ENCODE results near the gene BNIP3. TPM values are rescaled to one million over a fixed set of nuclear protein-coding genes. Genes with fewer than 3 reads are reported as not detected.

The BNIP3 gene
- total and polyA plus RNA-seq, 2 of the 8 experiments (the other 6 are each of a cell fraction or from before 2014, with no cell fraction given) = 25.8 to 58.9 TPM

DNA sequence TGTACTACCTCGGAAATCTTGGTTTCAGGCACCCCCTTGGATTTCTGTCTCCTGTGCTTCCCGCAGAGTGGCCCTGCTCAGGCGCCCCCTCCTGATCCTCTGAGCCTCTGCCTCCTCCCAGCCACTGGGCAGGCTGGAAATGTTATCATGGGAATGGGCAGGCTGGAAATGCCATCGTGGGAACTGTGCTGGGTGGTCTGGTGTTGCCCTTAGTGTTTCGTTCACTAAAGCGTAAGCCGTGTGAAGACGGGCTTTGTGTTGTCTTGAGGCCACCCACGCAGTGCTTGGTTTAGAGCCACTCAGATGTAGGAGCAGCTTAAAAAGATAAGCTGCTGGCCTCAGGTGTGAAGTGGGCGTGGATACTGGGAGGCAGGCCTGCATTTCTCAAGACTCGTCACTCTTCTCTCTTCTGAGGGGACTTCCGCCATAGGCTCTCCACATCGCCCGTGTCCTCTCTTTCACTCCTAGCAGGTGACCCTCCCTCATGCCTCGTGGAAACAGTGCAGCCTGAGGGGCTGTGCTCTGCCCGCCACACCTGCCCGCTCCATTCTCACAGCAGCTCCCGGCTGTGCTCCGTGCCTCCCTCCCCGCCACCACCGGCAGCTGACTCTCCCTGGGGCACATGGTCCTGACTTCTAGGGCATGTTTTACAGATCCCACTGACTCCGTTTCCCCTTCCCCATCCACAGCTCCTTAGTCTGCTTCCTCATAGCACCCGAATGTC is 52.4 kb downstream of the BNIP3 start:
- Histone ChIP-seq H3K79me1 (ENCODE audit: low read depth, low read length) (peaks cover 40% of the 10 kb centered on the region), H3K18ac (ENCODE audit: extremely low read depth, low read length) (peak overlapping the region; percentile 57; the same call in 1 of the 2 replicates), H3K14ac (ENCODE audit: insufficient read length) (no peak overlapping the region), H2BK12ac (ENCODE audit: low read depth, low read length) (no peak overlapping the region), H3K27me3 (replicated peaks in 1 of 4; ENCODE audit: control insufficient read depth in 3 of 4, extremely low read depth in 1 of 4, insufficient read depth in 3 of 4, low read length in 3 of 4) (no peaks in the 10 kb centered on the region), H3K9ac (replicated peaks in 1 of 4; ENCODE audit: extremely low read depth in 1 of 4, low read depth in 3 of 4, low read length in 3 of 4) (no peak overlapping the region), H4K5ac (ENCODE audit: insufficient read length, low read depth, low read length) (no peak overlapping the region), H4K20me1 (replicated peaks in 1 of 2; ENCODE audit: control insufficient read depth in 1 of 2, insufficient read depth in 2 of 2, low read length in 2 of 2) (peaks cover 32 to 37% of the 10 kb centered on the region in 2 experiments), H3K56ac (replicated peaks; ENCODE audit: insufficient read length, low read depth, low read length) (no peak overlapping the region), H3K4ac (replicated peaks; ENCODE audit: insufficient read length, low read depth, low read length) (no peak overlapping the region), H2BK20ac (ENCODE audit: low read length) (no peak overlapping the region), H2AFZ (ENCODE audit: low read length) (no peak overlapping the region), H2AK5ac (ENCODE audit: low read depth, low read length) (0 out of 2 replicates have a peak overlapping the region, but pooled peaks have one; percentile 24), H3K4me3 (ENCODE audit: extremely low read depth in 1 of 4, insufficient read depth in 2 of 4, low read depth in 3 of 4, low read length in 4 of 4) (no peak overlapping the region), H3K9me3 (ENCODE audit: insufficient read depth in 2 of 2, low read depth in 1 of 2, low read length in 1 of 2) (no peaks in the 10 kb centered on the region; a peak in 1 of 4 replicates), H2BK5ac (ENCODE audit: low read depth, low read length) (no peak overlapping the region), H3K79me2 (ENCODE audit: control insufficient read depth in 1 of 2, insufficient read depth in 2 of 2, low read length in 2 of 2) (peaks cover 22 to 100% of the 10 kb centered on the region in 2 experiments), H3K36me3 (ENCODE audit: control insufficient read depth in 2 of 4, insufficient read depth in 4 of 4, low read length in 3 of 4) (no peaks in the 10 kb centered on the region; a peak in 1 of 8 replicates), H4K8ac (ENCODE audit: extremely low read depth, insufficient read depth, low read length) (no peak overlapping the region), H3K4me2 (ENCODE audit: insufficient read depth in 1 of 2, low read depth in 2 of 2, low read length in 2 of 2) (no peak overlapping the region), H2BK15ac (ENCODE audit: low read length) (no peak overlapping the region), H3K27ac (ENCODE audit: low read depth, low read length) (no peak overlapping the region), H4K91ac (replicated peaks; ENCODE audit: insufficient read length, low read length) (no peak overlapping the region), H2BK120ac (replicated peaks; ENCODE audit: low read depth, low read length) (no peak overlapping the region), H3K4me1 (replicated peaks in 1 of 4; ENCODE audit: control insufficient read depth in 3 of 4, insufficient read depth in 4 of 4, low read length in 3 of 4) (peaks cover 4 to 42% (median 14%) of the 10 kb centered on the region in 4 experiments; a peak in 6 of 7 replicates), H3K23me2 (ENCODE audit: low read depth, low read length) (no peaks in the 10 kb centered on the region), H3K23ac (ENCODE audit: insufficient read length) (no peak overlapping the region)
- no peak for TF ChIP-seq JUN (IDR thresholded peaks at IDR 0.05; ENCODE audit: low read depth, low read length)
- TF ChIP-seq, protein P1, sequence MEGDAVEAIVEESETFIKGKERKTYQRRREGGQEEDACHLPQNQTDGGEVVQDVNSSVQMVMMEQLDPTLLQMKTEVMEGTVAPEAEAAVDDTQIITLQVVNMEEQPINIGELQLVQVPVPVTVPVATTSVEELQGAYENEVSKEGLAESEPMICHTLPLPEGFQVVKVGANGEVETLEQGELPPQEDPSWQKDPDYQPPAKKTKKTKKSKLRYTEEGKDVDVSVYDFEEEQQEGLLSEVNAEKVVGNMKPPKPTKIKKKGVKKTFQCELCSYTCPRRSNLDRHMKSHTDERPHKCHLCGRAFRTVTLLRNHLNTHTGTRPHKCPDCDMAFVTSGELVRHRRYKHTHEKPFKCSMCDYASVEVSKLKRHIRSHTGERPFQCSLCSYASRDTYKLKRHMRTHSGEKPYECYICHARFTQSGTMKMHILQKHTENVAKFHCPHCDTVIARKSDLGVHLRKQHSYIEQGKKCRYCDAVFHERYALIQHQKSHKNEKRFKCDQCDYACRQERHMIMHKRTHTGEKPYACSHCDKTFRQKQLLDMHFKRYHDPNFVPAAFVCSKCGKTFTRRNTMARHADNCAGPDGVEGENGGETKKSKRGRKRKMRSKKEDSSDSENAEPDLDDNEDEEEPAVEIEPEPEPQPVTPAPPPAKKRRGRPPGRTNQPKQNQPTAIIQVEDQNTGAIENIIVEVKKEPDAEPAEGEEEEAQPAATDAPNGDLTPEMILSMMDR (IDR thresholded peaks at IDR 0.05; ENCODE audit: control extremely low read depth in 1 of 3, insufficient read depth in 1 of 3, low read depth in 1 of 3, low read length in 3 of 3) = peak in 2 of 3 experiments; percentile 8 to 13; a peak in 2 of 4 replicates
- WGBS, 2 experiments (ENCODE audit: extremely low coverage in 1 of 2, insufficient coverage in 1 of 2, insufficient read length in 1 of 2, insufficient replicate concordance in 2 of 2, low coverage in 1 of 2, low lambda C conversion rate in 2 of 2, missing lambda C conversion rate in 1 of 2) = 85% methylated on average over 22 of the region's 23 CpGs; no CpG with 5 or more reads in 1 of the 2 experiments
- ChIA-PET CTCF (ENCODE audit: partially characterized antibody) (interaction anchor here (1.0 to 1.8 kb wide), 4 partner anchors 14 to 94 kb away, joined by 3 to 6 read pairs (median 4); no protein-coding TSS in a partner anchor), POLR2A (ENCODE audit: partially characterized antibody) (no interaction called here)
- FAIRE-seq = no peak
- no peak for DNase-seq (ENCODE audit: low read depth in 1 of 2, low spot score in 2 of 2)
